H1 (cell line): ENCODE data around the gene FKBP1A.

Source experiments
- CTBP2 ChIP-seq: IDR thresholded peaks from 2 replicates; pipeline ENCODE4 v1.7.0; 2011; ENCODE audit warnings: borderline replicate concordance, mild to moderate bottlenecking, moderate library complexity, mixed read lengths, low read length; ENCODE audit not compliant: insufficient read depth, insufficient read length
- CTCF ChIP-seq, 3 experiments: IDR thresholded peaks; 1 replicate in 2 of 3; 2 replicates in 1 of 3; pipeline versions ENCODE4 v1.5.1 to v1.6.1; 2011; ENCODE audit warnings: low read length in 3 of 3, mild to moderate bottlenecking in 3 of 3, inconsistent platforms in 2 of 3, low read depth in 1 of 3, moderate library complexity in 1 of 3; ENCODE audit not compliant: insufficient read depth in 1 of 3; ENCODE audit errors: control extremely low read depth in 1 of 3
- MAX ChIP-seq: IDR thresholded peaks from 2 replicates; pipeline ENCODE4 v1.6.1; 2012; ENCODE audit warnings: inconsistent platforms
- POLR2A ChIP-seq, 2 experiments: IDR thresholded peaks; 1 replicate in 1 of 2; 2 replicates in 1 of 2; pipeline ENCODE4 v1.6.1; 2011; ENCODE audit warnings: low read depth in 2 of 2, low read length in 2 of 2, mild to moderate bottlenecking in 2 of 2; ENCODE audit errors: control extremely low read depth in 1 of 2
- RXRA ChIP-seq: IDR thresholded peaks from 2 replicates; pipeline ENCODE4 v1.6.1; 2011; ENCODE audit warnings: low read depth, mild to moderate bottlenecking, low read length, moderate library complexity; ENCODE audit not compliant: insufficient read depth
- SIN3A ChIP-seq, 2 experiments: IDR thresholded peaks in 1 of 2; conservative IDR thresholded peaks in 1 of 2; 2 replicates each; pipeline ENCODE4 v1.6.1; 2011 to 2012; ENCODE audit warnings: low read length in 2 of 2, improper control_type of control experiment in 1 of 2, low read depth in 1 of 2, mild to moderate bottlenecking in 1 of 2
- TAF1 ChIP-seq: IDR thresholded peaks from 2 replicates; pipeline ENCODE4 v1.6.1; 2011; ENCODE audit warnings: mild to moderate bottlenecking, low read depth, low read length

- TF ChIP-seq CTCF (IDR thresholded peaks at IDR 0.05; ENCODE audit: control extremely low read depth in 1 of 3, insufficient read depth in 1 of 3, low read depth in 1 of 3, low read length in 3 of 3) (peak; percentile 79 to 98 (median 83)), MAX (no peak), TAF1 (no peak), RXRA (no peak), CTBP2 (no peak), SIN3A (conservative IDR thresholded peaks at IDR 0.05 in 1 of 2, IDR thresholded peaks at IDR 0.05 in 1 of 2; ENCODE audit: low read depth in 1 of 2, low read length in 2 of 2) (no peak), POLR2A (IDR thresholded peaks at IDR 0.05; ENCODE audit: control extremely low read depth in 1 of 2, low read depth in 2 of 2, low read length in 2 of 2) (no peak)
Measured at GRCh38 chr20:1440024-1440423, 47.2 kb upstream of the FKBP1A start.
